HEK293 (cell line): ENCODE results near the gene PHYKPL.
A peak's percentile ranks its signal among the peaks of the same experiment; 100 is the strongest.

Experiments used
- CTCF ChIA-PET: fragments of 350-600 bp; formaldehyde crosslinking; extraction: SDS; loops from one replicate; lab custom pipeline; 2021; ENCODE audit warnings: antibody characterized with exemption; lab: Yijun Ruan, JAX
- POLR2A ChIA-PET: fragments of 300-600 bp; formaldehyde crosslinking; extraction: SDS; loops from one replicate; lab custom pipeline; 2020; ENCODE audit warnings: antibody characterized with exemption, inconsistent platforms; lab: Yijun Ruan, JAX
- H3K27ac ChIP-seq: fragments of 200-500 bp; sonication (Bioruptor generic); 2 replicates; pipeline ENCODE4 v1.5.1; 2014; ENCODE audit warnings: low read depth, low read length, control low read depth, inconsistent platforms; ENCODE audit errors: extremely low read depth
- H3K36me3 ChIP-seq, 2 experiments: fragments of 200-500 bp in 1 of 2; sonication (Bioruptor generic) in 1 of 2; 1 replicate in 1 of 2; 2 replicates in 1 of 2; pipeline ENCODE4 v1.5.1; 2014 to 2017; ENCODE audit warnings: inconsistent platforms in 2 of 2, low read length in 2 of 2; ENCODE audit not compliant: control insufficient read depth in 2 of 2, insufficient read depth in 1 of 2
- H3K4me1 ChIP-seq: fragments of 200-500 bp; sonication (Bioruptor generic); 2 replicates; pipeline ENCODE4 v1.5.1; 2014; ENCODE audit warnings: mild to moderate bottlenecking, low read length, inconsistent platforms; ENCODE audit not compliant: control insufficient read depth, insufficient read depth
- H3K4me3 ChIP-seq: 2 replicates; pipeline ENCODE4 v1.5.1; 2011; ENCODE audit warnings: low read depth, mild to moderate bottlenecking, control low read depth, low read length, moderate library complexity
- H3K9me3 ChIP-seq: fragments of 200-500 bp; sonication (Bioruptor generic); 2 replicates; pipeline ENCODE4 v1.5.1; 2014; ENCODE audit warnings: low read depth, low read length, inconsistent platforms; ENCODE audit not compliant: control insufficient read depth, insufficient read depth
- BCL11A ChIP-seq: fragments of 450-650 bp; formaldehyde crosslinking; IDR thresholded peaks from 2 replicates; pipeline ENCODE4 v1.5.1; 2016; ENCODE audit warnings: low read depth, missing biosample characterization, missing genetic modification characterization
- HOXC10 ChIP-seq: sonication (generic); formaldehyde crosslinking; IDR thresholded peaks from 2 replicates; pipeline ENCODE4 v1.8.1; 2023; ENCODE audit warnings: mild to moderate bottlenecking, missing genetic modification reagents
- KLF16 ChIP-seq: fragments of 450-650 bp; formaldehyde crosslinking; IDR thresholded peaks from 2 replicates; pipeline ENCODE4 v1.5.1; 2017; ENCODE audit warnings: missing biosample characterization, missing genetic modification characterization
- WT1 ChIP-seq: fragments of 450-650 bp; formaldehyde crosslinking; IDR thresholded peaks from 2 replicates; pipeline ENCODE4 v1.5.1; 2016; ENCODE audit warnings: missing biosample characterization, missing genetic modification characterization
- ZBTB1 ChIP-seq: fragments of 450-650 bp; formaldehyde crosslinking; IDR thresholded peaks from 2 replicates; pipeline ENCODE4 v1.5.1; 2016; ENCODE audit warnings: missing biosample characterization, missing genetic modification characterization
- ZBTB11 ChIP-seq: fragments of 450-650 bp; formaldehyde crosslinking; conservative IDR thresholded peaks from 2 replicates; pipeline ENCODE4 v1.5.1; 2016; ENCODE audit warnings: low read depth, missing biosample characterization, missing genetic modification characterization
- ZBTB8A ChIP-seq: fragments of 450-650 bp; formaldehyde crosslinking; IDR thresholded peaks from 2 replicates; pipeline ENCODE4 v1.5.1; 2016; ENCODE audit warnings: missing biosample characterization, missing genetic modification characterization
- ZNF112 ChIP-seq: fragments of 450-650 bp; formaldehyde crosslinking; IDR thresholded peaks from 2 replicates; pipeline ENCODE4 v1.5.0; 2017; ENCODE audit warnings: missing biosample characterization, missing genetic modification characterization
- ZNF18 ChIP-seq: fragments of 450-650 bp; formaldehyde crosslinking; IDR thresholded peaks from 2 replicates; pipeline ENCODE4 v1.5.1; 2016; ENCODE audit warnings: missing biosample characterization, missing genetic modification characterization
- ZNF202 ChIP-seq: fragments of 450-650 bp; formaldehyde crosslinking; IDR thresholded peaks from 2 replicates; pipeline ENCODE4 v1.5.1; 2016; ENCODE audit warnings: missing biosample characterization, missing genetic modification characterization, borderline replicate concordance
- ZNF223 ChIP-seq: fragments of 450-650 bp; formaldehyde crosslinking; IDR thresholded peaks from 2 replicates; pipeline ENCODE4 v1.5.1; 2016; ENCODE audit warnings: missing biosample characterization, missing genetic modification characterization
- ZNF23 ChIP-seq: fragments of 450-650 bp; formaldehyde crosslinking; IDR thresholded peaks from 2 replicates; pipeline ENCODE4 v1.5.1; 2016; ENCODE audit warnings: missing biosample characterization, missing genetic modification characterization, borderline replicate concordance
- ZNF266 ChIP-seq: fragments of 450-650 bp; formaldehyde crosslinking; IDR thresholded peaks from 2 replicates; pipeline ENCODE4 v1.5.1; 2016; ENCODE audit warnings: missing biosample characterization, missing genetic modification characterization, low read depth
- ZNF292 ChIP-seq: fragments of 450-650 bp; formaldehyde crosslinking; IDR thresholded peaks from 2 replicates; pipeline ENCODE4 v1.5.1; 2016; ENCODE audit warnings: low read depth, missing biosample characterization, missing genetic modification characterization, borderline replicate concordance
- ZNF426 ChIP-seq: fragments of 450-650 bp; formaldehyde crosslinking; IDR thresholded peaks from 2 replicates; pipeline ENCODE4 v1.5.1; 2017; ENCODE audit warnings: missing biosample characterization, missing genetic modification characterization, mild to moderate bottlenecking, inconsistent platforms, moderate library complexity
- ZNF514 ChIP-seq: fragments of 450-650 bp; formaldehyde crosslinking; IDR thresholded peaks from 2 replicates; pipeline ENCODE4 v1.5.1; 2016; ENCODE audit warnings: missing biosample characterization, missing genetic modification characterization
- ZNF530 ChIP-seq: fragments of 450-650 bp; formaldehyde crosslinking; IDR thresholded peaks from 2 replicates; pipeline ENCODE4 v1.5.1; 2016; ENCODE audit warnings: low read depth, missing biosample characterization, missing genetic modification characterization
- ZNF548 ChIP-seq: fragments of 450-650 bp; formaldehyde crosslinking; IDR thresholded peaks from 2 replicates; pipeline ENCODE4 v1.5.1; 2016; ENCODE audit warnings: missing biosample characterization, missing genetic modification characterization
- ZNF558 ChIP-seq: fragments of 450-650 bp; formaldehyde crosslinking; IDR thresholded peaks from 2 replicates; pipeline ENCODE4 v1.5.1; 2016; ENCODE audit warnings: missing biosample characterization, missing genetic modification characterization
- ZNF560 ChIP-seq: fragments of 450-650 bp; formaldehyde crosslinking; IDR thresholded peaks from 2 replicates; pipeline ENCODE4 v1.5.1; 2017; ENCODE audit warnings: missing biosample characterization, missing genetic modification characterization, borderline replicate concordance
- ZNF585B ChIP-seq: fragments of 450-650 bp; formaldehyde crosslinking; IDR thresholded peaks from 2 replicates; pipeline ENCODE4 v1.5.1; 2016; ENCODE audit warnings: missing biosample characterization, missing genetic modification characterization
- ZNF624 ChIP-seq: fragments of 450-650 bp; formaldehyde crosslinking; IDR thresholded peaks from 2 replicates; pipeline ENCODE4 v1.5.1; 2017; ENCODE audit warnings: missing biosample characterization, missing genetic modification characterization
- ZNF660 ChIP-seq: fragments of 450-650 bp; IDR thresholded peaks from 2 replicates; pipeline ENCODE4 v1.5.1; 2018; ENCODE audit warnings: missing biosample characterization, mild to moderate bottlenecking, missing genetic modification characterization
- ZNF664 ChIP-seq: fragments of 450-650 bp; formaldehyde crosslinking; IDR thresholded peaks from 2 replicates; pipeline ENCODE4 v1.5.1; 2016; ENCODE audit warnings: missing biosample characterization, missing genetic modification characterization
- ZNF670 ChIP-seq: fragments of 450-650 bp; formaldehyde crosslinking; IDR thresholded peaks from 2 replicates; pipeline ENCODE4 v1.5.1; 2016; ENCODE audit warnings: missing biosample characterization, missing genetic modification characterization, low read depth
- ZNF76 ChIP-seq: fragments of 450-650 bp; formaldehyde crosslinking; IDR thresholded peaks from 2 replicates; pipeline ENCODE4; 2016; ENCODE audit warnings: low read depth, missing biosample characterization, missing genetic modification characterization, borderline replicate concordance
- ZNF776 ChIP-seq: fragments of 450-650 bp; formaldehyde crosslinking; IDR thresholded peaks from 2 replicates; pipeline ENCODE4 v1.5.0; 2017; ENCODE audit warnings: missing biosample characterization, missing genetic modification characterization, borderline replicate concordance
- ZSCAN16 ChIP-seq: fragments of 450-650 bp; formaldehyde crosslinking; IDR thresholded peaks from 2 replicates; pipeline ENCODE4 v1.5.1; 2016; ENCODE audit warnings: missing biosample characterization, missing genetic modification characterization
- TF ChIP-seq, protein P1 (sequence below): fragments of 450-650 bp; formaldehyde crosslinking; IDR thresholded peaks from 2 replicates; pipeline ENCODE4 v1.5.1; 2016; ENCODE audit warnings: missing biosample characterization, missing genetic modification characterization
- TF ChIP-seq, protein P2 (sequence below): fragments of 450-650 bp; formaldehyde crosslinking; IDR thresholded peaks from 2 replicates; pipeline ENCODE4 v1.5.1; 2017; ENCODE audit warnings: missing biosample characterization, missing genetic modification characterization

The PHYKPL gene

GRCh38 chr5:178191661-178192060 is 40.9 kb downstream of the PHYKPL start:
- ChIA-PET POLR2A (interaction anchor here (2.0 kb wide), 1 partner anchor 13 kb away, joined by 6 read pairs; the partner anchor contains the start of gene HNRNPAB), CTCF (interaction anchor here (0.5 kb wide), 1 partner anchor 103 kb away, joined by 3 read pairs; no protein-coding TSS in a partner anchor)
- Histone ChIP-seq H3K4me3 (no peak overlapping the region), H3K4me1 (no peaks in the 10 kb centered on the region), H3K36me3 (no peaks in the 10 kb centered on the region), H3K9me3 (no peaks in the 10 kb centered on the region), H3K27ac (no peak overlapping the region)
- TF ChIP-seq KLF16 (tag by site-specific recombination) = no peak
- 0 out of 2 replicates have a peak, but pooled peaks have one; percentile 31 for TF ChIP-seq ZNF514 (tag by site-specific recombination)
- TF ChIP-seq ZNF558 = no peak
- TF ChIP-seq ZNF112 (tag by site-specific recombination) = no peak
- TF ChIP-seq ZNF660 (tag by site-specific recombination) = no peak
- no peak for TF ChIP-seq WT1 (tag by site-specific recombination)
- no peak for TF ChIP-seq ZNF23 (tag by site-specific recombination)
- peak; percentile 75 for TF ChIP-seq ZNF426 (tag by site-specific recombination)
- no peak for TF ChIP-seq HOXC10
- TF ChIP-seq ZNF223 = 0 out of 2 replicates have a peak, but pooled peaks have one; percentile 26
- TF ChIP-seq, protein P1, sequence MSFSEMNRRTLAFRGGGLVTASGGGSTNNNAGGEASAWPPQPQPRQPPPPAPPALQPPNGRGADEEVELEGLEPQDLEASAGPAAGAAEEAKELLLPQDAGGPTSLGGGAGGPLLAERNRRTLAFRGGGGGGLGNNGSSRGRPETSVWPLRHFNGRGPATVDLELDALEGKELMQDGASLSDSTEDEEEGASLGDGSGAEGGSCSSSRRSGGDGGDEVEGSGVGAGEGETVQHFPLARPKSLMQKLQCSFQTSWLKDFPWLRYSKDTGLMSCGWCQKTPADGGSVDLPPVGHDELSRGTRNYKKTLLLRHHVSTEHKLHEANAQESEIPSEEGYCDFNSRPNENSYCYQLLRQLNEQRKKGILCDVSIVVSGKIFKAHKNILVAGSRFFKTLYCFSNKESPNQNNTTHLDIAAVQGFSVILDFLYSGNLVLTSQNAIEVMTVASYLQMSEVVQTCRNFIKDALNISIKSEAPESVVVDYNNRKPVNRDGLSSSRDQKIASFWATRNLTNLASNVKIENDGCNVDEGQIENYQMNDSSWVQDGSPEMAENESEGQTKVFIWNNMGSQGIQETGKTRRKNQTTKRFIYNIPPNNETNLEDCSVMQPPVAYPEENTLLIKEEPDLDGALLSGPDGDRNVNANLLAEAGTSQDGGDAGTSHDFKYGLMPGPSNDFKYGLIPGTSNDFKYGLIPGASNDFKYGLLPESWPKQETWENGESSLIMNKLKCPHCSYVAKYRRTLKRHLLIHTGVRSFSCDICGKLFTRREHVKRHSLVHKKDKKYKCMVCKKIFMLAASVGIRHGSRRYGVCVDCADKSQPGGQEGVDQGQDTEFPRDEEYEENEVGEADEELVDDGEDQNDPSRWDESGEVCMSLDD = no peak
- 0 out of 2 replicates have a peak, but pooled peaks have one; percentile 56 for TF ChIP-seq ZBTB1 (tag by site-specific recombination)
- TF ChIP-seq ZNF664 = 0 out of 2 replicates have a peak, but pooled peaks have one; percentile 16
- no peak for TF ChIP-seq ZNF776 (tag by site-specific recombination)
- TF ChIP-seq ZBTB8A (tag by site-specific recombination) = peak; percentile 61
- TF ChIP-seq ZNF202 (tag by site-specific recombination) = peak; percentile 93
- no peak for TF ChIP-seq ZNF670 (tag by site-specific recombination)
- no peak for TF ChIP-seq ZNF548 (tag by site-specific recombination)
- TF ChIP-seq ZNF585B (tag by site-specific recombination) = no peak
- no peak for TF ChIP-seq BCL11A (tag by site-specific recombination)
- TF ChIP-seq ZNF624 = no peak
- TF ChIP-seq ZBTB11 (tag by site-specific recombination) = peak; percentile 68
- TF ChIP-seq ZSCAN16 = no peak
- TF ChIP-seq ZNF292 (tag by site-specific recombination) = peak; percentile 68; the same call in 1 of the 2 replicates
- 0 out of 2 replicates have a peak, but pooled peaks have one; percentile 22 for TF ChIP-seq ZNF18
- TF ChIP-seq, protein P2, sequence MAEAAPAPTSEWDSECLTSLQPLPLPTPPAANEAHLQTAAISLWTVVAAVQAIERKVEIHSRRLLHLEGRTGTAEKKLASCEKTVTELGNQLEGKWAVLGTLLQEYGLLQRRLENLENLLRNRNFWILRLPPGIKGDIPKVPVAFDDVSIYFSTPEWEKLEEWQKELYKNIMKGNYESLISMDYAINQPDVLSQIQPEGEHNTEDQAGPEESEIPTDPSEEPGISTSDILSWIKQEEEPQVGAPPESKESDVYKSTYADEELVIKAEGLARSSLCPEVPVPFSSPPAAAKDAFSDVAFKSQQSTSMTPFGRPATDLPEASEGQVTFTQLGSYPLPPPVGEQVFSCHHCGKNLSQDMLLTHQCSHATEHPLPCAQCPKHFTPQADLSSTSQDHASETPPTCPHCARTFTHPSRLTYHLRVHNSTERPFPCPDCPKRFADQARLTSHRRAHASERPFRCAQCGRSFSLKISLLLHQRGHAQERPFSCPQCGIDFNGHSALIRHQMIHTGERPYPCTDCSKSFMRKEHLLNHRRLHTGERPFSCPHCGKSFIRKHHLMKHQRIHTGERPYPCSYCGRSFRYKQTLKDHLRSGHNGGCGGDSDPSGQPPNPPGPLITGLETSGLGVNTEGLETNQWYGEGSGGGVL (tag by site-specific recombination) = no peak
- TF ChIP-seq ZNF76 = no peak
- peak; percentile 78 for TF ChIP-seq ZNF266 (tag by site-specific recombination)
- 0 out of 2 replicates have a peak, but pooled peaks have one; percentile 12 for TF ChIP-seq ZNF530 (tag by site-specific recombination)
- peak; percentile 70; the same call in 1 of the 2 replicates for TF ChIP-seq ZNF560 (tag by site-specific recombination)
